Muscle of arm (tissue), 12 donors: ENCODE data around the gene SLIT3. TPM values are rescaled to one million over a fixed set of nuclear protein-coding genes. Genes with fewer than 3 reads are reported as not detected.
A peak's percentile ranks its signal among the peaks of the same experiment; 100 is the strongest.

Experiments used
- DNase-seq: peaks from one replicate; pipeline ENCODE4 v3.0.0-alpha.2; 2013
- polyA plus RNA-seq, 12 donors: library from polyadenylated mRNA; unstranded; fragments of 120-200 nt; gene quantifications; one replicate each; pipeline ENCODE4 v1.2.1, GENCODE V29; 2013; ENCODE audit not compliant: insufficient read length in 12 of 12

SLIT3 gene
- polyA plus RNA-seq, 12 donors = 6.7 to 75.7 (median 10.9) TPM; not detected in 1

- peak; percentile 27 for DNase-seq
Measured at GRCh38 chr5:168706655-168707069, 594.3 kb downstream of the SLIT3 start.

- DNase-seq = no peak
Measured at GRCh38 chr5:168705321-168705720, 595.6 kb downstream of the SLIT3 start.

DNA sequence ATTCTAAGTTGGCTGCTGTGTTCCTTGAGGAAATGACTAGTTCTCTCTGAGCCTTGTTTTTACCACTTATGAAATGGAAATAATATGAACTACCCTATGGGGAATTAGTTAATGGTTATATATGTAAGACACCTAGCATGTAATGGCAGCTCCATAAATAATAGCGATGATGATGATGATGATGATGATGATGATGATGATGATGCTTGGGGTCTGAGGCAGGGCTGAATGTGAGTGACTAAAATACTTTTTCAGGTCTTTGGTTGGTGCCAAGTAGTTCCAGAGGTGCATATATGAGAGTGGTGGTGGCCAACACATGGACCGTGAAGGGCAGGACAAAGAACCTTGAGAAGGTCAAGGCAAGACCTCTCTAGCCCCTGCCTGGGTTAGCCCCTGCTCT, 598.4 kb downstream of the SLIT3 start:
- DNase-seq = no peak

DNA sequence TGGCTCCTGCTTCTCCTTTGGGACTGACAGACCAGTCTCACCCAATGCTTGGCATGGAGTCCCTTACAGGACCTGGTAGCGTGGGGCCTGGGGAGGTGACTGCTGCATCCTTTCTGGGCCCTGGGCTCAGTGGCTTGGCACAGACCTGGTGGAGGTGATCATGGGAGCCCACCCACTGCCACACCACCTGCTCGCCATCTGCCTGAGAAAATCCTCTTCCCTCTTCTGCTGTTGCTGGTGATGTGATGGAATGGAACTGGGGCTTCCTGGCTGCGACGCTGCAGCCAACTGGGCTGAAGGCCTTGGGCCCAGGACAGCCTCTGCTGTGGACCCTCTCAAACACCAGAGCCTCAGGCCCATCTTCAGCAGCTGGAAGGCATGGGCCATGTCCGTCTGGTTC, 599.3 kb downstream of the SLIT3 start:
- DNase-seq = no peak

DNA sequence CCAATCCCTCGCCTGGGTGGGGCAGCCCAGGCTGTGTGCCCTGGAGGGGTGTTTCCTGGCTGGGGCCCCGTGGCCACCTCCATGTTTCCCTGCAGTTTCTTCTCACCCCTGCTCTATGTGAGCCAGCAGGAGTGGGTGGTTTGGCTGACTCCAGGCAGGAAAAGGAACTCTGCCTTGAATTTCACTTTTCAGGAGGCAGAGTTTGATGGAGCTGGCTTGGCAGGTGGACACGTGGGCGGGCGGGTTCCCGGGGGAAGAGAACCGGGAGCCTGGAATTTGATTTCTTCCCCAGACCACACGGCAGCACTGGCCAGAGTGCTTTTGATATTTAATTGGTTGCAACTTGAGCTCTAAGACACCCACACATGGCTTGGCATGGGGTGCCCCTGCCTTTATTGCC, 601.9 kb downstream of the SLIT3 start:
- DNase-seq = peak; percentile 61

DNA sequence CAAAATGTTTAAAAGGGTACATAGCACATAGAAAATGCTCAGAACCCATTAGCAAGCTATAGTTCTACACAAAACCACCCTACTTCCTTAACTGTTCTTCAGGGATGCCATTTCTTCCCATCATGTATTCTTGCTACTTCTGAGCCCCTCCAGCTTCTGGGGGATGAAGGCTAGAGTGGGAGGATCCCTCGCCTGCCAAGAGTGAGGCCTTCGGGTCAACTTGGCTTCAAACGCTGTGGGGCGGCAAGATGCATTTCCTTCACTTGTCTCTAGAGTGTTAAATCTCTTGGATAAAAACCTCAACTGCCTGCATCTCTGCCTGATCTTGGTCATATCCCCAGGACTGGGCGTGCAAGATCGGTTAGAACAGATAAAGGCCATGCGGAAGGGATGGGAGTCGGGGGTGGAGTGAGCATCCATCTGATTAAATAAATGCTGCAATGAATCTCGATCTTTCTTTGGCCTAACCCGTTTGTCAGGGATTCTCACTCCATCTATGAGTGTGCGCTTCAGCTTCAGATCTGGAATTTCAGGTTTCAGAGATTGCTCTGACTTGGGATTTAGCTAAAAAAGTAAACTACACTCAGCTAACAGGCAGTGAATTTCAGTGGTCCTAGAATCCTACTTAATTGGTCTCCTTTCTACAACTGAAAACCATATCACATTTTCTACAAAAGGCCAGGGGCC, 603.8 kb downstream of the SLIT3 start:
- no peak for DNase-seq

- no peak for DNase-seq
Measured at GRCh38 chr5:168696611-168697010, 604.3 kb downstream of the SLIT3 start.

DNA sequence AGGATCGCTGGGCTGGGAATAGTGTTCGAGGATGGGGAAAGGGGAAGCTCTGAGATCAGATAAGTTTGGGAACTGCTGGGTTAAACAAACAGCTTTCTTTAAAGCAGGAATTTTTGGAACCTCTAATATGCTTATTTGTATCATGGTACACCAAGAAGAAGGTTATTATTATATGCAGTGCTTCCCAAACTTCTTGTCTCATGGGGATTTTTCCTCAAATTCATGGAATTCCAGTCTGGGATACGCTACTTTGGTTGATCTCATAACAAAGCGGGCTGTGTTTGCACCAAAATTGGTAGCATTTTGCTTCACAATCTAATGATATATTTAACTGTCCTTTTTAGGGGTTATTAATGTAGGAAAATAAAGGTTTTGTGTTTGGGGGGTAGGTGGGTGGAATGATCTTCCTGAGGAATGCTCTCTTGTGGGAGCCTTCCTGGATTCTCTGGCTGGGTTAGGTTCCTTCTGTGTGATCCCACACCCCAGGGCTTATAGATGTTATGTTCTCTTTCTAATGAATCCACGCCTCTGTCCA, 605.6 kb downstream of the SLIT3 start:
- no peak for DNase-seq

GRCh38 chr5:168694289-168694688, 606.6 kb downstream of the SLIT3 start:
- DNase-seq = no peak

DNA sequence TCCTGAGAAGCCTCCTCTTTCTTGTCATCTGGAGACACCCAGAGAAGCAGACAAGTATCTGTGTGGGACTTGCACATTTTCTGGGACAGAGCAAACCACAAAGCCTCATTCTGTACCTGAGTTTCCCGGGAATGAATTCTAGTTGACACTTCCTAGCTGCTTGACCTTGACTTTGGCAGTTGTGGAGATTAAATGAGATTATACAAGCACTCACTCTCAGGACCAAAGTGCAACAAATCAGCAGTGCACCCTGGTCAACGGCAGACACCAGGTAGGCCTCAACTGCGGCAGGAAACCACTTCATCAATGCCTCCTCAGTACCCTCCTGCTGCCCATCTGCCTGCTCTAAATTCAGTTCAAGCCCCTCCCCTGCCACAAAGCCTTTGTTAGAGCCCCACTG, 607.1 kb downstream of the SLIT3 start:
- DNase-seq = no peak

DNA sequence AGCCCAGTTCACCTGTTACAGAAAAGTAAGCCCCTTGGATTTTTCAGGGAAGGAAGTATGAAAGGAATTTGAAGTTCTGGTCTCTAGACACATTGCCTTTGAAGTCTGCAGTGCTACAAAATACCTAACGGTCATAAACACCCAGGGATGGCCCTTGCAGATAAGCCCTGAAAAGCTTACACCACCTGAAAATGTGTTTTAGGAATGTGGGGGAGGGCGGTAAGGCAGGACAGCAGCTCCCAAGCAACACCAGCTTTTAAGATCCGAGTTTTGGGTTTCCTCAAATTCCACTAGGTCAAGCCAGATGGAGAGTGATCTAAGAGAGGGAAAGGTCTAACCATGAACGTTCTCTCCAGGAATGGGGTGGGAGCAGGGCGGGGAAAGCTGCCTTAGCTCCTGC, 607.6 kb downstream of the SLIT3 start:
- DNase-seq = no peak

GRCh38 chr5:168691891-168692290, 609.0 kb downstream of the SLIT3 start:
- DNase-seq = no peak

DNA sequence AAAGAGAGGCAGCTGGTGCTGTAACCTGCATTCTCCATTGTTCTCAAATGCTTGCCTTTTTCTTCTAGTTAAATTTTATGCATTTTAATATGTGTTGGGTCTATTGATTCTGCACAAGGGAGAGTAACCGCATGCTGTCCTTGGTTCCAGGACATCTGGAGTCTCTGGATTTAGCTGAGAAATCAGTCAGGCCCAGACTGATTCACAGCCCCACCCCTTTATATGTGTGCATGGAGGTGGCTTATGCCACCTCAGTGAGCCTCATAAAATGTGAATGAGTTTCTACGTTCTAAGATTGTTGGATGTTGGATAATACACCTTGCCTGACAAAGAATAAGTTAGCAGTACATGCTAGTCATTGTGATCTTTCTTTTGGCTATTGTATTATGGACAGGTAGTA, 611.7 kb downstream of the SLIT3 start:
- DNase-seq = no peak

DNA sequence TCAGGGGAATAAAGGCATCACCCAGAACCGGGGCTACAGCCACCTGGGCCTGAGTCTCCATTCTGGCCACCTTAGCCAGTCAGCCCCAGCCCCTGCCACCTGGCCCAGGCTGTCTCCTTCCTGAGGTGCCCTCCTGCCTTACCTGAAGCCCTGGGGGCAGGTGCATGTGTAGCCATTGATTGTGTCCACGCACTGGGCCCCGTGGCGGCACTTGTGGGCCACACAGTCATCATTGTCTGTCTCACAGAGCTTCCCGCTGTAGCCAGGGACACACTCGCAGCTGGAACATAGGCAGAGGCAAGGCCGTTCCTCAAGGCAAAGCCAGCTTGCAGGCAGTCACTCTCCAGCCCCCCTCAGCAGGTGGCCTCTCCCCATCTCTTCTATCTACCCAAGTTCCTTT, 614.1 kb downstream of the SLIT3 start:
- no peak for DNase-seq

GRCh38 chr5:168685566-168685965, 615.4 kb downstream of the SLIT3 start:
- DNase-seq = no peak

DNA sequence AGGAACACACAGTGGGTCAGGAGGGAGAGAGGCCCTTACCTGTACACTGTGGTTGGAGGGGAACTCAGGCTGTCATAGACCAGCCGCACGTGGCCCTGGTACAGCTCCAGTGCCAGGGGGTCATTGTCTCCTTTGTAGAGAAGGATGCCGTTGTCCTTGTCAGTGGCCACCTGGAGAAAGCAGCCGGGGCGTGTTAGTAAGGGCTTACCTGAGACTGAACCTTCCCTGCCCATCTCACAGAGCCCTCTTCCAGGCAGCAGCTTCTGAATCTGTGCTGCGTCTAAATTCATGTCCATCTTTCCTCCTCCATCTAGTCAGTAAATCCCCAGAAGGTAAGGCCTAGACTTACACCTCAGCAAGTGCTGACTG, 617.0 kb downstream of the SLIT3 start:
- DNase-seq = no peak

DNA sequence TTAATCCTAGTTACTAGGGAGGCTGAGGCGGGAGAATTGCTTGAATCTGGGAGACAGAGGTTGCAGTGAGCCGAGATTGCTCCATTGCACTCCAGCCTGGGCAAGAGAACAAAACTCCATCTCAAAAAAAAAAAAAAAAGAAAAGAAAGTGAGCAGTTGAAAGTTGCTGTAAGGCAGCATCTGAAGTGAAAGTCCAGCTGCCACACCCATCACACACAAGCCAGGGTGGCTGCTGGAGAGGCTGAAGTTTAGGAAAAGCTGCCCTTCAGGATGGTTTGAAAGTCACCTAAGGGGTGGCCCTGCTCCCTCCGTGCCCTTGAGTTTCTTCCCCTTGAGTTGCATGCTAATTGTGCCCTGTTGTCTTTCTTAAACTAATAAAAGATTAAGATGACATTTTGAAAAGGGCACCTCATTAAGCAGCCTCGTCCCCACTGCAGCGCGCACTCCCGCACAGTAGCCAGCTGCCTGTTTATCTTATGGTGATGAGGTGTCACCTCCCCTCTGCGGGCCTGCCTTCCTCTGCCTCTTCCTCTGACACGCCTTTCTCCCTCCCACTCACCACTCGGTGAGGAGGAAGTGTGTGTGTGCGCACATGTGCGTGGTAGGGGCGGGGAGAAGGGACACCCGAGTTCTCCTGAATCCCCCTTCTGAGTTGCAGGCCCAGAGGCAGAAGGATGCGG, 617.6 kb downstream of the SLIT3 start:
- no peak for DNase-seq

- no peak for DNase-seq
Measured at GRCh38 chr5:168681556-168682183, 619.3 kb downstream of the SLIT3 start.

- no peak for DNase-seq
Measured at GRCh38 chr5:168680395-168680794, 620.5 kb downstream of the SLIT3 start.

DNA sequence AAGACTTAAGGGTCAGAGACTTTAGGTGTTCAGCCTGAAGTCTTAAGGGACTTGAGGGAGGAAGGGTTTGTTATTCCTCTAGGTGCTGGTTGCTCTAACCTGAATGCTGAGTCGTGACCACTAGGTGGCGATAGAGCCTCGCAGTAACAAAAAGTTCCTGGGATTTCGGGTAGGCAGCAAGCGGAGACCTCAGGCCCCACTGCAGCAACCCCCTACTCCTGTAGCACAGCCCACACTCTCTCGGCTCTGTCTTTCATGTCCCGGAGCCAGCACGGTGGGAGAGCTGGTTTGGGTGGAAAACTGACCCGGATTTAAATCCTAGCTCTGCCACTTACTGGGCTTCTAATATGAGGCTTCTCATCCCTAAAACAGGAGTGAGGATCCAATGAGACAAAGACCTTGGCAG, 621.4 kb downstream of the SLIT3 start:
- peak; percentile 80 for DNase-seq

- no peak for DNase-seq
Measured at GRCh38 chr5:168676501-168676900, 624.4 kb downstream of the SLIT3 start.

- DNase-seq = no peak
Measured at GRCh38 chr5:168675883-168676408, 625.0 kb downstream of the SLIT3 start.
